ENCODE data around the gene GRAMD4.

The GRAMD4 gene

GRCh38 chr22:46695346-46696228 lies 75.4 kb downstream of the GRAMD4 start:
- no peak for DNase-seq

- no peak for DNase-seq
These were observed 76.0 kb downstream of the GRAMD4 start for GRCh38 chr22:46696229-46696518.

GRCh38 chr22:46696614-46697013 lies 76.4 kb downstream of the GRAMD4 start:
- no peak for DNase-seq

- DNase-seq, result no peak
These were observed 77.8 kb downstream of the GRAMD4 start for GRCh38 chr22:46697811-46698515.

- DNase-seq, result no peak
These were observed 78.9 kb downstream of the GRAMD4 start for GRCh38 chr22:46699091-46699490.

GRCh38 chr22:46701262-46701661 lies 81.1 kb downstream of the GRAMD4 start:
- no peak for DNase-seq

- DNase-seq, result no peak
These were observed 83.2 kb downstream of the GRAMD4 start for GRCh38 chr22:46703171-46703995.

GRCh38 chr22:46703996-46704370 lies 83.8 kb downstream of the GRAMD4 start:
- DNase-seq, result no peak

- DNase-seq, result no peak
These were observed 85.9 kb downstream of the GRAMD4 start for GRCh38 chr22:46706060-46706459.

- DNase-seq, result no peak
These were observed 87.1 kb downstream of the GRAMD4 start for GRCh38 chr22:46707305-46707704.

- no peak for DNase-seq
These were observed 87.8 kb downstream of the GRAMD4 start for GRCh38 chr22:46707827-46708570.

GRCh38 chr22:46708766-46709330 lies 88.7 kb downstream of the GRAMD4 start:
- DNase-seq, result no peak

GRCh38 chr22:46710806-46711205 lies 90.6 kb downstream of the GRAMD4 start:
- DNase-seq, result no peak

GRCh38 chr22:46712288-46712687 lies 92.1 kb downstream of the GRAMD4 start:
- no peak for DNase-seq

GRCh38 chr22:46714550-46714949 lies 94.4 kb downstream of the GRAMD4 start:
- no peak for DNase-seq

- no peak for DNase-seq
These were observed 99.7 kb downstream of the GRAMD4 start for GRCh38 chr22:46719921-46720320.

- DNase-seq, result no peak
These were observed 101.4 kb downstream of the GRAMD4 start for GRCh38 chr22:46721501-46722085.

- no peak for DNase-seq
These were observed 103.7 kb downstream of the GRAMD4 start for GRCh38 chr22:46723882-46724281.

- no peak for DNase-seq
These were observed 104.9 kb downstream of the GRAMD4 start for GRCh38 chr22:46725096-46725495.

- no peak for DNase-seq
These were observed 106.1 kb downstream of the GRAMD4 start for GRCh38 chr22:46726066-46726985.

GRCh38 chr22:46726986-46727317 lies 106.8 kb downstream of the GRAMD4 start:
- DNase-seq, result no peak
